Cardiac muscle cell (in vitro differentiated cells and primary cell): ENCODE data around the gene IL27RA. TPM values are rescaled to one million over a fixed set of nuclear protein-coding genes. Genes with fewer than 3 reads are reported as not detected.

Experiments
- DNase-seq, 2 donors: peaks; one replicate each; pipeline versions ENCODE4 v3.0.0 to v3.0.0-alpha.2; 2010 to 2017; ENCODE audit warnings: low read depth in 1 of 2, low spot score in 1 of 2
- H3K27ac ChIP-seq: fragments of 200-600 bp; sonication (generic); 2 replicates; pipeline ENCODE4 v1.5.1; 2016
- H3K27me3 ChIP-seq: fragments of 200-600 bp; sonication (generic); 2 replicates; pipeline ENCODE4 v1.6.0; 2016; ENCODE audit warnings: control low read depth
- H3K36me3 ChIP-seq: fragments of 200-600 bp; sonication (generic); 2 replicates; pipeline ENCODE4 v1.5.1; 2016; ENCODE audit warnings: control low read depth
- H3K4me1 ChIP-seq: fragments of 200-600 bp; sonication (generic); 2 replicates; pipeline ENCODE4 v1.8.1; 2017; ENCODE audit warnings: low read depth, mild to moderate bottlenecking, mixed run types
- H3K4me3 ChIP-seq: fragments of 200-600 bp; sonication (generic); 2 replicates; pipeline ENCODE4 v1.5.1; 2016; ENCODE audit warnings: mild to moderate bottlenecking
- H3K9me3 ChIP-seq: fragments of 200-600 bp; sonication (generic); 2 replicates; pipeline ENCODE4 v1.5.1; 2017; ENCODE audit warnings: low read depth, mild to moderate bottlenecking, control low read depth
- CTCF ChIP-seq: IDR thresholded peaks from 2 replicates; pipeline ENCODE4 v1.5.1; 2012; ENCODE audit warnings: low read depth, mild to moderate bottlenecking, low read length
- polyA plus RNA-seq: library from polyadenylated mRNA; unstranded; fragments of >200 nt; fragmentation: Nextera tagmentation; extraction: Ambion mirVana; gene quantifications from 2 replicates; pipeline ENCODE4 v1.2.1, GENCODE V29; 2016
- total RNA-seq: library from RNA; depleted of rRNA; stranded (reverse); fragments of >200 nt; gene quantifications from 2 replicates; pipeline ENCODE4 v1.2.3, GENCODE V29; 2016

The IL27RA gene
- total and polyA plus RNA-seq, 2 experiments from 2014 or later: 4.3 to 7.1 TPM

GRCh38 chr19:14088634-14089411 is 57.3 kb downstream of the IL27RA start:
- peak overlapping the region; percentile 89 for H3K4me3 ChIP-seq
- TF ChIP-seq CTCF: no peak
- H3K27me3 ChIP-seq: no peaks in the 10 kb centered on the region
- H3K4me1 ChIP-seq: peaks cover 9% of the 10 kb centered on the region
- no peak for DNase-seq
- H3K27ac ChIP-seq: no peak overlapping the region
- no peaks in the 10 kb centered on the region for H3K9me3 ChIP-seq
- peaks cover 8% of the 10 kb centered on the region for H3K36me3 ChIP-seq

GRCh38 chr19:14089412-14089661 is 57.8 kb downstream of the IL27RA start:
- Histone ChIP-seq H3K36me3 (peaks cover 8% of the 10 kb centered on the region), H3K27ac (no peak overlapping the region), H3K4me1 (peaks cover 9% of the 10 kb centered on the region), H3K27me3 (no peaks in the 10 kb centered on the region), H3K9me3 (no peaks in the 10 kb centered on the region), H3K4me3 (peak overlapping the region; percentile 89)
- DNase-seq: peak in 1 of 2 donors; percentile 33
- peak; percentile 24 for TF ChIP-seq CTCF

GRCh38 chr19:14089662-14090508 is 58.3 kb downstream of the IL27RA start:
- Histone ChIP-seq H3K27me3 (no peaks in the 10 kb centered on the region), H3K4me3 (peak overlapping the region; percentile 89), H3K27ac (no peak overlapping the region), H3K4me1 (peaks cover 9% of the 10 kb centered on the region), H3K36me3 (peaks cover 8% of the 10 kb centered on the region), H3K9me3 (no peaks in the 10 kb centered on the region)
- peak; percentile 75 to 82 for DNase-seq
- TF ChIP-seq CTCF: no peak

- no peaks in the 10 kb centered on the region for H3K27me3 ChIP-seq
- H3K9me3 ChIP-seq: no peaks in the 10 kb centered on the region
- H3K36me3 ChIP-seq: peaks cover 8% of the 10 kb centered on the region
- TF ChIP-seq CTCF: no peak
- H3K4me3 ChIP-seq: peak within 1 kb of the TSS; percentile 89
- H3K4me1 ChIP-seq: peaks cover 9% of the 10 kb centered on the region
- peak; percentile 95 to 96 for DNase-seq
- peak within 1 kb of the TSS; percentile 91 for H3K27ac ChIP-seq
Observed at GRCh38 chr19:14090509-14091080, 59.0 kb downstream of the IL27RA start, which contains the start of gene SAMD1. SAMD1 (minus strand) TSS chr19:14090751.

- Histone ChIP-seq H3K27ac (peak overlapping the region; percentile 91), H3K9me3 (no peaks in the 10 kb centered on the region), H3K27me3 (no peaks in the 10 kb centered on the region), H3K4me1 (peaks cover 6% of the 10 kb centered on the region), H3K4me3 (peak overlapping the region; percentile 89), H3K36me3 (peaks cover 8% of the 10 kb centered on the region)
- DNase-seq: peak in 1 of 2 donors; percentile 58
- TF ChIP-seq CTCF: peak; percentile 30
Observed at GRCh38 chr19:14091081-14091812, 59.7 kb downstream of the IL27RA start.
